K562 (cell line): ENCODE measurements around the gene IFNK. TPM values are rescaled to one million over a fixed set of nuclear protein-coding genes. Genes with fewer than 3 reads are reported as not detected.

Experiments used
- ATAC-seq: fragments of 200-7000 bp; cut with Tn5 transposase; 3 replicates; pipeline ENCODE4 v1.9.1; 2020; ENCODE audit warnings: moderate library complexity
- BruUV-seq: library from RNA; stranded (reverse); fragments of 400-500 nt; replicated peaks from 2 replicates; lab custom pipeline; 2021; lab: Mats Ljungman, UMichigan
- CTCF ChIA-PET: fragments of 300-600 bp; formaldehyde crosslinking; extraction: SDS; loops from one replicate; lab custom pipeline; 2021; ENCODE audit warnings: low intra/inter-chr PET ratio; lab: Yijun Ruan, JAX
- POLR2A ChIA-PET: fragments of 300-600, 350-650 bp; sonication (Branson Sonifier 250); formaldehyde crosslinking; extraction: SDS; loops from one replicate; lab custom pipeline; 2021; ENCODE audit warnings: antibody characterized with exemption, inconsistent platforms; lab: Yijun Ruan, JAX
- DNase-seq, 4 experiments: peaks; one replicate each; pipeline versions ENCODE4 v3.0.0 to v3.0.0-alpha.2; 2011 to 2018; ENCODE audit warnings: low spot score in 3 of 4, mixed read lengths in 3 of 4; ENCODE audit errors: extremely low read depth in 1 of 4
- FAIRE-seq: peaks from 2 replicates; lab custom pipeline; 2011; peaks lifted over from hg19 to GRCh38; lab: Jason Lieb, UNC
- H2AFZ ChIP-seq: 2 replicates; pipeline ENCODE4 v1.6.0; 2011; ENCODE audit warnings: low read depth, low read length, control low read depth, inconsistent platforms
- H3K27ac ChIP-seq: fragments of 200-600 bp; 3 replicates; pipeline ENCODE4 v1.8.0; 2011; ENCODE audit warnings: low read depth, mild to moderate bottlenecking, control low read depth, inconsistent platforms, low read length, moderate library complexity, mixed read lengths; ENCODE audit errors: extremely low read depth
- H3K27me3 ChIP-seq, 2 experiments: fragments of 300-600 bp in 1 of 2; 2 replicates in 1 of 2; 3 replicates in 1 of 2; pipeline versions ENCODE4 v1.6.0 to v1.8.0; 2011; ENCODE audit warnings: inconsistent platforms in 2 of 2, low read length in 2 of 2, mild to moderate bottlenecking in 1 of 2, mixed read lengths in 1 of 2, moderate library complexity in 1 of 2; ENCODE audit not compliant: control insufficient read depth in 2 of 2, insufficient read depth in 2 of 2
- H3K36me3 ChIP-seq: fragments of 300-600 bp; 3 replicates; pipeline ENCODE4 v1.8.0; 2011; ENCODE audit warnings: mild to moderate bottlenecking, low read length, inconsistent platforms; ENCODE audit not compliant: control insufficient read depth, insufficient read depth
- H3K4me1 ChIP-seq, 2 experiments: fragments of 200-600 bp in 1 of 2; replicated peaks in 1 of 2; 2 replicates in 1 of 2; 3 replicates in 1 of 2; pipeline versions ENCODE4 v1.5.1 to v1.8.0; 2011; ENCODE audit warnings: inconsistent platforms in 2 of 2, low read length in 2 of 2, mild to moderate bottlenecking in 1 of 2, mixed read lengths in 1 of 2, moderate library complexity in 1 of 2; ENCODE audit not compliant: control insufficient read depth in 2 of 2, insufficient read depth in 2 of 2
- H3K4me2 ChIP-seq: 2 replicates; pipeline ENCODE4 v1.6.1; 2011; ENCODE audit warnings: low read length, control low read depth, inconsistent platforms, mixed read lengths; ENCODE audit not compliant: insufficient read depth
- H3K4me3 ChIP-seq: fragments of 200-600 bp; sonication (generic), shearing (Covaris generic); 2 replicates; pipeline ENCODE4 v1.5.1; 2016; ENCODE audit warnings: control low read depth, inconsistent platforms
- H3K79me2 ChIP-seq: fragments of 200-600 bp; 3 replicates; pipeline ENCODE4 v1.8.0; 2011; ENCODE audit warnings: low read length, inconsistent platforms; ENCODE audit not compliant: control insufficient read depth, insufficient read depth
- H3K9ac ChIP-seq, 2 experiments: 2 replicates each; pipeline versions ENCODE4 v1.6.0 to v1.6.1; 2011; ENCODE audit warnings: low read depth in 2 of 2, low read length in 2 of 2, control low read depth in 1 of 2, inconsistent platforms in 1 of 2, mild to moderate bottlenecking in 1 of 2, mixed read lengths in 1 of 2; ENCODE audit not compliant: insufficient read depth in 1 of 2
- H3K9me1 ChIP-seq: one replicate; pipeline ENCODE4 v1.6.0; 2011; ENCODE audit warnings: inconsistent platforms, mild to moderate bottlenecking, low read length, moderate library complexity; ENCODE audit not compliant: control insufficient read depth, insufficient read depth
- H3K9me3 ChIP-seq: replicated peaks from 2 replicates; pipeline ENCODE4 v1.5.1; 2011; ENCODE audit warnings: low read depth, low read length, inconsistent platforms; ENCODE audit not compliant: control insufficient read depth, insufficient read depth
- H4K20me1 ChIP-seq: replicated peaks from 2 replicates; pipeline ENCODE4 v1.6.1; 2011; ENCODE audit warnings: low read length, inconsistent platforms, mixed read lengths; ENCODE audit not compliant: control insufficient read depth, insufficient read depth
- RAD21 ChIP-seq, 2 experiments: fragments of 250-450 bp in 1 of 2; fragments of 450-650 bp in 1 of 2; sonication (Bioruptor Pico) in 1 of 2; formaldehyde crosslinking in 1 of 2; IDR thresholded peaks in 1 of 2; conservative IDR thresholded peaks in 1 of 2; 2 replicates each; pipeline versions ENCODE4 v1.4.0 to v1.8.0; 2020 to 2022; ENCODE audit warnings: mild to moderate bottlenecking in 2 of 2, moderate library complexity in 1 of 2
- RBBP5 ChIP-seq: fragments of 200-600 bp; sonication (generic); IDR thresholded peaks from 2 replicates; pipeline ENCODE4 v1.6.1; 2012; ENCODE audit warnings: borderline replicate concordance, mild to moderate bottlenecking, low read length, control low read depth, inconsistent platforms; ENCODE audit not compliant: insufficient read depth, poor library complexity, severe bottlenecking
- RBFOX2 ChIP-seq: fragments of 200-400 bp; formaldehyde crosslinking; IDR thresholded peaks from 2 replicates; pipeline ENCODE4 v1.6.1; 2017; ENCODE audit warnings: low read depth, mild to moderate bottlenecking, low read length, moderate library complexity
- TCF3 ChIP-seq: sonication (generic); formaldehyde crosslinking; IDR thresholded peaks from 2 replicates; pipeline ENCODE4 v1.4.0; 2020; ENCODE audit warnings: mild to moderate bottlenecking, missing genetic modification reagents
- WGBS: fragments of 100-300 bp; shearing (Covaris generic); methylation state at CpG from one replicate; pipeline ENCODE4 v1.1.6; 2016; ENCODE audit warnings: low coverage, mixed read lengths; ENCODE audit not compliant: insufficient coverage; ENCODE audit errors: missing lambda C conversion rate; 5-methylcytosine and 5-hydroxymethylcytosine counted together
- in situ Hi-C: fragments of 300-500 bp; cut with MboI; formaldehyde crosslinking; loops from 4 replicates; pipeline ENCODE4 v1.15.0; 2018; ENCODE audit warnings: inconsistent platforms, mixed read lengths
- intact Hi-C: fragments of 100-400 bp; cut with micrococcal nuclease; formaldehyde crosslinking; loops from 2 replicates; pipeline ENCODE4 v1.14.2; 2022
- polyA plus RNA-seq, 8 experiments: library from polyadenylated mRNA; depleted of rRNA in 4 of 8; stranded (reverse) in 5 of 8; unstranded in 3 of 8; fragments of >200 nt; fragmentation: Nextera tagmentation in 2 of 8; fragmentation: Illumina TruSeq in 1 of 8; extraction: Ambion mirVana in 2 of 8; extraction: Trizol in 1 of 8; gene quantifications; 2 replicates each; pipeline versions ENCODE4 v1.2.1 to v1.2.3, GENCODE V29; 2011 to 2014; ENCODE audit warnings: inconsistent platforms in 1 of 8, missing spikeins in 1 of 8
- total RNA-seq, 7 experiments: library from RNA; depleted of rRNA in 6 of 7; stranded (reverse); fragments of >200 nt in 6 of 7; fragmentation: Illumina TruSeq in 2 of 7; extraction: Trizol in 2 of 7; gene quantifications; 2 replicates each; pipeline versions ENCODE4 v1.2.1 to v1.2.3, GENCODE V29; 2011 to 2021; ENCODE audit warnings: low replicate concordance in 1 of 7
- TF ChIP-seq, protein P1 (sequence below): sonication (generic); formaldehyde crosslinking; IDR thresholded peaks from 2 replicates; pipeline ENCODE4 v1.8.0; 2023; ENCODE audit warnings: missing genetic modification reagents, mild to moderate bottlenecking, borderline replicate concordance
- TF ChIP-seq, protein P2 (sequence below): fragments of 150-350 bp; IDR thresholded peaks from 2 replicates; pipeline ENCODE4 v1.6.1; 2014; ENCODE audit warnings: low read depth, mild to moderate bottlenecking, low read length, borderline replicate concordance

Gene IFNK
- total and polyA plus RNA-seq, 9 of the 15 experiments (the other 6 are each of a cell fraction or from before 2014, with no cell fraction given), result 0.11 TPM; not detected in 8

DNA sequence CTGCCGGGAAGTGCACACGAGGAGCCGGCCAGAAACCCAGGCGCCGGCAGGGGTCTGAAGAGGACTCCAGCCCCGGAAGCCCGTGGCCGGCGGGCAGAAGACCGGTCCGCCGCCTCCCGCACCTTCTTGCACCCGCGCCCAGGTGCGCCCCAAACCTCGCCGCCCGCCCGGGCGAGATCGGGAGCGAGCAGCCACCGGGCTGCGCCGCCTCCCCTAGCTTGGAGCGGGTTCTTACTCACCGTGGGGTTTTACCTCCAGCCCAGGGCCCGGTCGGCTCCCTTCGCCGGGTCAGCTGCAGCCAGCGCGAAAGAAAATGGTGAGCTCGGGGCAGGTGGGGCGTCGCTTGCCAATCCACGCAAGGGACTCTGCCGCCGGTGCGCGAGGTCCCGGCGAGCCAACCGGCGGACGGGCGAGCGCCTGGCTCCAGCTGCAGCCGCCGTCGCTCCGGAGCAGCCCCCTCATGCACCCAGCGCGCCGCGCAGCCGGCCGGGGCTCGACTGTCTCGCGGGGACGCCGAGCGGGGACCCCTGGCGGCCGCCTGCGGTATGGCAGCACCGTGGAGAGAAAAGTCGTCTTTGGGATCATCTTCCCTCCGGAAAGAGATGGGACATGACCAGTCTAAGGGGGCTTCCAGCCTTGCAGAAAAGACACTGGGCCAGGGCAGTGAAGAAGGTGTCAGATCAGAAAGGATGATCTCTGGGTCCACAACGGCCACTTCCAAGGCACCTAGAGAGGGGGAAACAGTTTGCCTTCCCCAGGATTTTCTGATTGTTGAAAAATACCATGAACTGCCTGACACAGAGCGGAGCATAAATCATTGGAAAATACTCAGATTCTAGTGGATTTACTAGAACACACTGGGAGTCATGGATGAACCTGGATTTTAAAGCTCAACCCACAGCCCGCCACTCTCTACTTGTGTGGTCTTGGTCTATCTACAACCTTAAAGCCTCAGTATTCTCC is 5.5 kb downstream of the IFNK start, which contains the start of gene MOB3B:
Gene MOB3B, minus strand, starts transcription at position 499 of the 963 bp plus-strand sequence. CDS start 74,264 bp downstream, outside the sequence.
- WGBS, result 20% methylated on average over 1 of the region's 74 CpGs
- no TSS peak for BruUV-seq
- peak within 1 kb of the TSS; percentile 74 for H2AFZ ChIP-seq
- ATAC-seq (peak; percentile 84), DNase-seq (peak; percentile 46 to 72 (median 52)), FAIRE-seq (no peak)
- peak within 1 kb of the TSS; percentile 75 for H3K4me2 ChIP-seq
- H3K9ac ChIP-seq, result peak within 1 kb of the TSS; percentile 64 to 91
- peaks cover 56% of the 10 kb centered on the region for H3K79me2 ChIP-seq
- H3K4me3 ChIP-seq, result peak within 1 kb of the TSS; percentile 60
- H3K36me3 ChIP-seq, result peaks cover 6% of the 10 kb centered on the region; the same call in 1 of the 3 replicates
- no peaks in the 10 kb centered on the region for H3K9me1 ChIP-seq
- no peaks in the 10 kb centered on the region for H3K27me3 ChIP-seq
- H3K4me1 ChIP-seq, result peaks cover 3 to 8% of the 10 kb centered on the region in 2 experiments; a peak in 4 of 5 replicates
- no peaks in the 10 kb centered on the region for H4K20me1 ChIP-seq
- H3K9me3 ChIP-seq, result no peaks in the 10 kb centered on the region
- in situ Hi-C loops, result loop anchor here (5.0 to 10.0 kb wide), 2 partner anchors 75 to 192 kb away; no protein-coding TSS in a partner anchor
- CTCF ChIA-PET, result interaction anchor here (0.9 kb wide), 1 partner anchor 196 kb away, joined by 6 read pairs; no protein-coding TSS in a partner anchor
- POLR2A ChIA-PET, result interaction anchor here (0.8 kb wide), 1 partner anchor 538 kb away, joined by 3 read pairs; no protein-coding TSS in a partner anchor
- intact Hi-C loops, result loop anchor here (5.0 to 10.0 kb wide), 2 partner anchors 67 to 95 kb away; no protein-coding TSS in a partner anchor
- H3K27ac ChIP-seq, result peak within 1 kb of the TSS; percentile 75
- TF ChIP-seq, protein P1, sequence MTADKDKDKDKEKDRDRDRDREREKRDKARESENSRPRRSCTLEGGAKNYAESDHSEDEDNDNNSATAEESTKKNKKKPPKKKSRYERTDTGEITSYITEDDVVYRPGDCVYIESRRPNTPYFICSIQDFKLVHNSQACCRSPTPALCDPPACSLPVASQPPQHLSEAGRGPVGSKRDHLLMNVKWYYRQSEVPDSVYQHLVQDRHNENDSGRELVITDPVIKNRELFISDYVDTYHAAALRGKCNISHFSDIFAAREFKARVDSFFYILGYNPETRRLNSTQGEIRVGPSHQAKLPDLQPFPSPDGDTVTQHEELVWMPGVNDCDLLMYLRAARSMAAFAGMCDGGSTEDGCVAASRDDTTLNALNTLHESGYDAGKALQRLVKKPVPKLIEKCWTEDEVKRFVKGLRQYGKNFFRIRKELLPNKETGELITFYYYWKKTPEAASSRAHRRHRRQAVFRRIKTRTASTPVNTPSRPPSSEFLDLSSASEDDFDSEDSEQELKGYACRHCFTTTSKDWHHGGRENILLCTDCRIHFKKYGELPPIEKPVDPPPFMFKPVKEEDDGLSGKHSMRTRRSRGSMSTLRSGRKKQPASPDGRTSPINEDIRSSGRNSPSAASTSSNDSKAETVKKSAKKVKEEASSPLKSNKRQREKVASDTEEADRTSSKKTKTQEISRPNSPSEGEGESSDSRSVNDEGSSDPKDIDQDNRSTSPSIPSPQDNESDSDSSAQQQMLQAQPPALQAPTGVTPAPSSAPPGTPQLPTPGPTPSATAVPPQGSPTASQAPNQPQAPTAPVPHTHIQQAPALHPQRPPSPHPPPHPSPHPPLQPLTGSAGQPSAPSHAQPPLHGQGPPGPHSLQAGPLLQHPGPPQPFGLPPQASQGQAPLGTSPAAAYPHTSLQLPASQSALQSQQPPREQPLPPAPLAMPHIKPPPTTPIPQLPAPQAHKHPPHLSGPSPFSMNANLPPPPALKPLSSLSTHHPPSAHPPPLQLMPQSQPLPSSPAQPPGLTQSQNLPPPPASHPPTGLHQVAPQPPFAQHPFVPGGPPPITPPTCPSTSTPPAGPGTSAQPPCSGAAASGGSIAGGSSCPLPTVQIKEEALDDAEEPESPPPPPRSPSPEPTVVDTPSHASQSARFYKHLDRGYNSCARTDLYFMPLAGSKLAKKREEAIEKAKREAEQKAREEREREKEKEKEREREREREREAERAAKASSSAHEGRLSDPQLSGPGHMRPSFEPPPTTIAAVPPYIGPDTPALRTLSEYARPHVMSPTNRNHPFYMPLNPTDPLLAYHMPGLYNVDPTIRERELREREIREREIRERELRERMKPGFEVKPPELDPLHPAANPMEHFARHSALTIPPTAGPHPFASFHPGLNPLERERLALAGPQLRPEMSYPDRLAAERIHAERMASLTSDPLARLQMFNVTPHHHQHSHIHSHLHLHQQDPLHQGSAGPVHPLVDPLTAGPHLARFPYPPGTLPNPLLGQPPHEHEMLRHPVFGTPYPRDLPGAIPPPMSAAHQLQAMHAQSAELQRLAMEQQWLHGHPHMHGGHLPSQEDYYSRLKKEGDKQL (CRISPR knock-in tag), result no peak
- TF ChIP-seq RBBP5, result peak; percentile 57
- TF ChIP-seq, protein P2, sequence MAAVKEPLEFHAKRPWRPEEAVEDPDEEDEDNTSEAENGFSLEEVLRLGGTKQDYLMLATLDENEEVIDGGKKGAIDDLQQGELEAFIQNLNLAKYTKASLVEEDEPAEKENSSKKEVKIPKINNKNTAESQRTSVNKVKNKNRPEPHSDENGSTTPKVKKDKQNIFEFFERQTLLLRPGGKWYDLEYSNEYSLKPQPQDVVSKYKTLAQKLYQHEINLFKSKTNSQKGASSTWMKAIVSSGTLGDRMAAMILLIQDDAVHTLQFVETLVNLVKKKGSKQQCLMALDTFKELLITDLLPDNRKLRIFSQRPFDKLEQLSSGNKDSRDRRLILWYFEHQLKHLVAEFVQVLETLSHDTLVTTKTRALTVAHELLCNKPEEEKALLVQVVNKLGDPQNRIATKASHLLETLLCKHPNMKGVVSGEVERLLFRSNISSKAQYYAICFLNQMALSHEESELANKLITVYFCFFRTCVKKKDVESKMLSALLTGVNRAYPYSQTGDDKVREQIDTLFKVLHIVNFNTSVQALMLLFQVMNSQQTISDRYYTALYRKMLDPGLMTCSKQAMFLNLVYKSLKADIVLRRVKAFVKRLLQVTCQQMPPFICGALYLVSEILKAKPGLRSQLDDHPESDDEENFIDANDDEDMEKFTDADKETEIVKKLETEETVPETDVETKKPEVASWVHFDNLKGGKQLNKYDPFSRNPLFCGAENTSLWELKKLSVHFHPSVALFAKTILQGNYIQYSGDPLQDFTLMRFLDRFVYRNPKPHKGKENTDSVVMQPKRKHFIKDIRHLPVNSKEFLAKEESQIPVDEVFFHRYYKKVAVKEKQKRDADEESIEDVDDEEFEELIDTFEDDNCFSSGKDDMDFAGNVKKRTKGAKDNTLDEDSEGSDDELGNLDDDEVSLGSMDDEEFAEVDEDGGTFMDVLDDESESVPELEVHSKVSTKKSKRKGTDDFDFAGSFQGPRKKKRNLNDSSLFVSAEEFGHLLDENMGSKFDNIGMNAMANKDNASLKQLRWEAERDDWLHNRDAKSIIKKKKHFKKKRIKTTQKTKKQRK, result no peak
- peak; percentile 64 for TF ChIP-seq RBFOX2
- TF ChIP-seq RAD21 (CRISPR knock-in tag; conservative IDR thresholded peaks at IDR 0.05 in 1 of 2, IDR thresholded peaks at IDR 0.05 in 1 of 2), result peak; percentile 46 to 58
- peak; percentile 9; the same call in 1 of the 2 replicates for TF ChIP-seq TCF3 (CRISPR knock-in tag)
